Measurements from ENCODE around the gene FRMPD4.

- TF ChIP-seq CTCF (IDR thresholded peaks at IDR 0.05; ENCODE audit: extremely low read depth in 1 of 2, insufficient read depth in 1 of 2, low read depth in 1 of 2, low read length in 2 of 2) (peak in 1 of 2 donors; percentile 11), POLR2AphosphoS5 (IDR thresholded peaks at IDR 0.05; ENCODE audit: insufficient read depth, low read depth, low read length) (no peak)
Observed at GRCh38 chrX:12383196-12383595, 244.9 kb downstream of the FRMPD4 start.
